Esophagus mucosa (tissue), 1 donor: ENCODE data around the gene NOX4. TPM values are rescaled to one million over a fixed set of nuclear protein-coding genes. Genes with fewer than 3 reads are reported as not detected.
"Not testable (repeated sequence)": the region's sequence is repeated elsewhere in the genome, so short reads cannot be mapped to it uniquely, and the experiment has no call there.

ENCODE experiments used
- ATAC-seq: fragments of 200-7000 bp; cut with Tn5 transposase; one replicate; pipeline ENCODE4 v1.9.1; 2020
- total RNA-seq: library from RNA; stranded (reverse); gene quantifications from one replicate; pipeline ENCODE4 v1.2.4, GENCODE V29; 2023
- donor health status: DM: yes; HTN: yes; CAD: no.

NOX4 gene
- total RNA-seq, 1 donor from 2014 or later, result 0.16 TPM

DNA sequence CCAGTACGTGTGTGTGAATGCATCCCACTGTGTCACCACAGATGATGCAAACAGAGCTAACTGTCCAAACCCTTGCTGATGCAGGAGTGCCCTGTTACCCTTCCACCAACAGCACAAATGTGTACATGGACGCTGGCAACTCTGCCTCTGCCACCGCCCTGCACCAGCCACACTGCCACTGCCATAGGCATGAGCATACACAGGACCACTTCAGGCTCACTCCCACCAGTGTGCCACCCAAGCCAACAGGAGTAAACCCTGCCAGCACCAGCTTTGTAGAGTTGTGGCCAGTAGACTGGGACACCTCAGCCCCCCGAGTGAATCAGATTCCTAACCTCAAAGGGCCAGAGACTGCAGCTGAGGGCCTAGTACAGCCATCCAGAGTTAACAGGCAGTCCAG lies 34.0 kb downstream of the NOX4 start:
- ATAC-seq, result no peak

- ATAC-seq, result no peak
Measured at GRCh38 chr11:89456681-89457080, 34.5 kb downstream of the NOX4 start.

DNA sequence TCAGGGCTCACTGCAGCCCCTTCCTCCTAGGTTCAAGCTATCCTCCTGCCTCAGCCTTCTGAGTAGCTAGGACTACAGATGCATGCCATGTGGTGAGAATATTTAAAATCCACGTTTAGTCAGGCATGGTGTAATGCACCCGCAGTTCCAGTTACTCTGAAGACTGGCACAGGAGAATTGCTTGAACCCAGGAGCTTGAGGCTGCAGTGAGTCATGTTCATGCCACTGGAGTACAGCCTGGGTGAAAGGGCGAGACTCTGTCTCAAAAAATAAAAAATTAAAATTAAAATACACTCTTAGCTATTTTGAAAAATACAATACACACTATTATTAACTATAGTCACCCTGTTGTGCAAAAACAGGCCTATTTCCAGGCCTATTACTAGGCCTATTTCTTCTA lies 38.4 kb downstream of the NOX4 start:
- ATAC-seq, result no peak

GRCh38 chr11:89447845-89448244 lies 43.3 kb downstream of the NOX4 start:
- no peak for ATAC-seq

- ATAC-seq, result no peak
Measured at GRCh38 chr11:89443361-89444322, 47.5 kb downstream of the NOX4 start.

GRCh38 chr11:89442801-89443200 lies 48.4 kb downstream of the NOX4 start:
- ATAC-seq, result no peak

DNA sequence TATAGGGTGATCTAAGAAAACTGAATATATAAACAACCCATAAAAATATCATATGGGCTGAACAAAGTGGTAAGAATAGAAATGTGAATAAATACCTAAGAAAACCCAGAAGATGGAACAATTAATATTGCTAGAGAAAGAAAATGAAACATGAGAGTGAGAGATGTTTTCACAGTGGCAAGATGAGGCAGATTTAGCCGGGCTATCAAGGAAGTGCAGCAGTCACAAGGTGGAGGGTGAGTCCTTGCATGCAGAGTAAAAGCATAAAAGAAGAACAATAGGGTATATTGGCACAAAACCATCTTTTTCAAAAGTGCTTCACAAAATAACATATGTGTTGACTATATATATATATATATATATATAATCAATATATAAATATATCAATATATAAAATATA lies 49.6 kb downstream of the NOX4 start:
- no peak for ATAC-seq

DNA sequence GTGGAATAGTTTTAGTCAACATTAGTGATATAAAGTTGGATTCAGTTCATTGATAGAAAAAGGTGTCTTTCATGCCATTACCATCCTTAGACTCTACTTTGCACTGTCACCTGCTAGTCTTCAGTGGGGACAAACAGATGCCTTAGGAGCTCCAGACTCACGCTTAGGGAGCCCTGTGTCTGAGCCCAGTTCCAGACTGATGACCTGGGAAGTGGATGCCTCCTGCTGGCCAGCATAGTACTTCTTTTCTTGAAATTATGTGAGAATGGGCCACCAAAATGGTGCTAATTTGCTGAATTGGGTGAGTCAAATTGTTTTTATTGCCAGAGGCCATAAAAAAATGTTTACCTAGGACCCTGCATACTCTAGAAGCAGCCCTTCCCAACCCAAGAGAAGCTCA lies 53.9 kb downstream of the NOX4 start:
- no peak for ATAC-seq

DNA sequence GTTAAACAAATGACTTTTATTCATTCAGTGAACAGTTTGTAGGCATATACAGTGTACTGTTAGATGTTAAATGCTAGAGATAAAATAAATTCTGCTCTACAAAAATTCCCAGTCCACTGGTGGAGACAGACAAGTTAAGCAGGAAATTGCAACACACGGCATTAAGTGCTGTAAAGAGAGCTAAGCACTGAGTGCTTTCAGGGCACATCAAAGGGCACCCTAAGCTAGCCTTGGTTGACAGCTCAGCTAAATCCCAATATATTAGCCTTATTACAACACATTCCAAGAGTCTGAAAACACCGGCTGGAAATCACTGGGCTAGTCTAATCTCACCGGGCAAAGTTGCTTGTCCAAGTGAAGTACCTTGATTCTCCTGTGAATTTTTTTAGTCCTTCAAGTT lies 55.1 kb downstream of the NOX4 start:
- peak; percentile 99 for ATAC-seq

DNA sequence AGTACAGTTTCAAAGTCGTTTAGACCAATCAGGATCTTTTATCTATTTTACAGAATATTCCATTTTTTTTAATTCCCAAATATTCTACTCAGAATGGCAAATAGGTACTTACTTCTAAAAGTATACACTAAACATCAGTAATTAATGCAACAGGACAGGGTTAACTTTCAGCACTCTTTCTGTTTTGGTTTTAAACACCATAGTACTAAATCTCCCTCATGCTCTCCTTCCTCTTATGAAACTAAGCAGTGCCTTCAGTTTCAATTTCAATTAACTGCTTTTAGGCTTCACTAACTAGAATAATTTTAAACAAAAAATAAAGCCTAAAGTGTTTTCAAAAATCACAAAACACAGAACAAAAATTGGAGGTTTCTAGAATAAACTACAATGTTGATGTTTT lies 57.9 kb downstream of the NOX4 start:
- ATAC-seq, result no peak

- ATAC-seq, result not testable (repeated sequence)
Measured at GRCh38 chr11:89432182-89432581, 59.0 kb downstream of the NOX4 start.

DNA sequence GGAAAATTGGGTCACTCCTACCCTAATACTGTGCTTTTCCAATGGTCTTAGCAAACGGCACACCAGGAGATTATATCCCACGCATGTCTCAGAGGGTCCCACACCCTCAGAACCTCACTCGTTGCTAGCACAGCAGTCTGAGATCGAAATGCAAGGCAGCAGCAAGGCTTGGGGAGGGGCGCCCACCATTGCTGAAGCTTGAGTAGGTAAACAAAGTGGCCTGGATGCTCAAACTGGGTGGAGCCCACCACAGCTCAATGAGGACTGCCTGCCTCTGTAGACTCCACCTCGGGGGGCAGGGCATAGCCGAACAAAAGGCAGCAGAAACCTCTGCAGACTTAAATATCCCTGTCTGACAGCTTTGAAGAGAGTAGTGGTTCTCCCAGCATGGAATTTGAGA lies 64.7 kb downstream of the NOX4 start:
- ATAC-seq, result not testable (repeated sequence)

DNA sequence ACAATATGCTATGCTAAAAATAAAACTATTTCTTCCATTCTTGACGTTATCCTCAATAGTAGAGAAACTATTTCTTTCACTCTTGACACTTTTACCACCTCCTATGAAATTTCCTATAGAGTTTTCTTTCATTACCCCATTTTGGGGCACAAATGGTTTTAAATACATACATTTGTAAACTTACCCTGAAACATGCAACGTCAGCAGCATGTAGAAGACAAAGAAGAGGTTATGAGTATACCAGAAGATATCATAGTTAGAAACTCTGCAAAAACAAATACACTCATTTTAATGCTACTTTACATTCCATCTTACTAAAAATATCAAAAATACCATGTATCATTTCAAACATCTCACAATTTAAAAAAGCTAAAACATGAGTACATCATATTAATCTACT lies 69.5 kb downstream of the NOX4 start:
- no peak for ATAC-seq

GRCh38 chr11:89420981-89421380 lies 70.2 kb downstream of the NOX4 start:
- ATAC-seq, result no peak

DNA sequence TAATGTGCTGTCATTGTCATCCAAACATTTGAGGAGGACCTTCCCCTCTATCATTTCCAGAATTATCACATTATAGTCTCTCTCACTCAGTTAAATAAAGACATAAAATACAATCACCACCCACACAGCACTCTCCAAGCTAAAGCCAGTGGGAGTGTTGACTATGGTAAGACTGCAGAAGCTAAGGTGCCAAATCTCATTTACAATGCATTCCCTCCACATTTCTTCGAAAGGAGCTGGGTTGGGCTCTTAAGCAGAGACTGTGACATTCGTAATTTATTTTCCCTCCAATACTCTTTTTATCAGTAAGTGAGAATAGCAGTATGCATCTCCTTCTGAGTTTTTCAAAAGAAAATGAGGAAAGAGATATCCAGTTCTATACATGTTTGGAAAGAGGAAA lies 74.2 kb downstream of the NOX4 start:
- no peak for ATAC-seq

DNA sequence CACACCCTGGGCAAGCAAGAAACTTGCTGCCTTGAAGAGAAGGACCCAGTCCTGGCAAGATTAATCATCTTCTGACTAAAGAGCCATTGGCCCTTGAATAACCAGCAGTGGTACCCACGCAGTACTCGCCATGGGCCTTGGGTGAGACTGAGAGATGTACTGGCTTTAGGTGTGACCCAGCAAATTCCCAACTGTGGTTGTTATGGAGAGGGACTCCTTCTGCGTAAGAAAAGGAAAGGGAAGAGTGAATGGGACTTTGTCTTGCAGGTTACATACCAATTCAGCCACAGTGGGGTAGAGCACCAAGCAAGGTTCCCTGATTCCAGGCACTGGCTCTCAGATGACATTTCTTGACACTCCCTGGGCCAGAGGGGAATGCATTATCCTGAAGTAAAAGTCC lies 80.1 kb downstream of the NOX4 start:
- ATAC-seq, result not testable (repeated sequence)

DNA sequence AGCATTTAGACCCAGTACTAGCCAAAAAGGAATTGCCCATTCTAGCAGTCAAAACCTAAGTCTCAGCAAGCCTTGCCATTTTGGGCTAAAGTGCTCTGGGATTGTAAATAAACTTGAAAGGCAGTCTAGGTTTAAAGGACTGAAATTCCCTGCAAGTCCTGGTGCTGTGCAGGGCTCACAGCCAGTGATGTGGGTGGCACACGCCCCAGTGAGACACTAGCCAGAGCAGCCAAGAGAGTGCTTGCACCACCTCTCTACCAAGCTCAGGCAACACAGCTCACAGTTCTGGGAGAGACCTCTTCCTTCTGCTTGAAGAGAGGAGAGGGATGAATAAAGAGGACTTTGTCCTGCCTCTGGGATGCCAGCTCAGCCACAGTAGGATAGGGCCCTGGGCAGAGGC lies 80.5 kb downstream of the NOX4 start:
- peak; percentile 46 for ATAC-seq

- ATAC-seq, result not testable (repeated sequence)
Measured at GRCh38 chr11:89408441-89408840, 82.7 kb downstream of the NOX4 start.

DNA sequence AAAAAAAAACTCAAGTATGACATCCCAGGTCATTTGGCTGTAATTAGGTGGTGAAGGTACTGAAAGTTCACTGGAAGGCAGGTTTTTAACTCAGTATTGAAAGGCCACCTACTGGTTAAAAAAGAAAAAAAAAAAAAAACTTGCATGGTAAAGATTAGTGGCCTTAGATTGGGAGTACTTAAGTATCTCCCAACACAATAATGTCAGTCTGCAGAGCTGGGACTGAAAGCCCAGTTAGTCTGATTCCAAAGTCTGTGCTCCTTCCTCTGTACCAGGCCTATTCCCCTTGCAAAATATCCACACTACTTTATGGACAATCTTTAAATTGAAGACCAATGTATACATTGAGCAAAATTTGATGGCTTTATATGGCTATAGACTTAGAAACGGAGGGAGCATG lies 85.5 kb downstream of the NOX4 start:
- peak; percentile 29 for ATAC-seq

- ATAC-seq, result not testable (repeated sequence)
Measured at GRCh38 chr11:89391654-89392053, 99.5 kb downstream of the NOX4 start.

GRCh38 chr11:89387501-89387900 lies 103.7 kb downstream of the NOX4 start:
- ATAC-seq, result not testable (repeated sequence)

DNA sequence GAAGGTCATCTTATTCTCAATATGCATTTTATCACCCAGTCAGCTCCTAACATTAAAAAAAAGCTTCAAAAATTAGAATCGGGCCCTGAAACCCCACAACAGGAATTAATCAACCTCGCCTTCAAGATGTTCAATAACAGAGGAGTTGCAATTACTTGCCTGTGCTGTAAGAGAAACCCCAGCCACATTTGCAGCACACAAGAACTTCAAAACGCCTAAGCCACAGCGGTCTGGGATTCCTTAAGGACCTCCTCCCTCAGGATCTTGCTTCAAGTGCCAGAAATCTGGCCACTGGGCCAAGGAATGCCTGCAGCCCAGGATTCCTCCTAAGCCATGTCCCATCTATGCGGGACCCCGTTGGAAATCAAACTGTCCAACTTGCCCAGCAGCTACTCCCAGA lies 108.2 kb downstream of the NOX4 start:
- ATAC-seq, result not testable (repeated sequence)

DNA sequence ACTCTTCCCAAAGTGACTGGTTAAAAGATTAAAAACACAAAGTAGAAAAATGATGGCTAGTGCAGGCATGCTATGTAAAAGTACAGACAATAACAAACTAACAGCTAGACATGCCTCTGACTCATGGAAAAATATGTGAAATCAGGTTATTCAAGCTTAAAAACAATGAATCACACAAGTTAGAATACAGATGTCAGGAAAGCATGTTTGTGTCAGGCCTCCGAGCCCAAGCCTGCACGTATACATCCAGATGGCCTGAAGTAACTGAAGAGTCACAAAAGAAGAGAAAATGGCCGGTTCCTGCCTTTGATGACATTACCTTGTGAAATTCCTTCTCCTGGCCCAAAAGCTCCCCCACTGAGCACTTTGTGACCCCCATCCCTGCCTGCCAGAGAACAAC lies 110.1 kb downstream of the NOX4 start:
- ATAC-seq, result peak; percentile 100

GRCh38 chr11:89379976-89380771 lies 111.0 kb downstream of the NOX4 start:
- ATAC-seq, result not testable (repeated sequence)
